SH-SY5Y (cell line): ENCODE measurements around the gene VSIR.

Experiments used
- GATA2 ChIP-seq: IDR thresholded peaks from 2 replicates; pipeline ENCODE4 v1.6.1; 2011; ENCODE audit warnings: mild to moderate bottlenecking, low read depth, low read length
- GATA3 ChIP-seq: IDR thresholded peaks from 2 replicates; pipeline ENCODE4 v1.6.1; 2011; ENCODE audit warnings: low read depth, mild to moderate bottlenecking, low read length, moderate library complexity

DNA sequence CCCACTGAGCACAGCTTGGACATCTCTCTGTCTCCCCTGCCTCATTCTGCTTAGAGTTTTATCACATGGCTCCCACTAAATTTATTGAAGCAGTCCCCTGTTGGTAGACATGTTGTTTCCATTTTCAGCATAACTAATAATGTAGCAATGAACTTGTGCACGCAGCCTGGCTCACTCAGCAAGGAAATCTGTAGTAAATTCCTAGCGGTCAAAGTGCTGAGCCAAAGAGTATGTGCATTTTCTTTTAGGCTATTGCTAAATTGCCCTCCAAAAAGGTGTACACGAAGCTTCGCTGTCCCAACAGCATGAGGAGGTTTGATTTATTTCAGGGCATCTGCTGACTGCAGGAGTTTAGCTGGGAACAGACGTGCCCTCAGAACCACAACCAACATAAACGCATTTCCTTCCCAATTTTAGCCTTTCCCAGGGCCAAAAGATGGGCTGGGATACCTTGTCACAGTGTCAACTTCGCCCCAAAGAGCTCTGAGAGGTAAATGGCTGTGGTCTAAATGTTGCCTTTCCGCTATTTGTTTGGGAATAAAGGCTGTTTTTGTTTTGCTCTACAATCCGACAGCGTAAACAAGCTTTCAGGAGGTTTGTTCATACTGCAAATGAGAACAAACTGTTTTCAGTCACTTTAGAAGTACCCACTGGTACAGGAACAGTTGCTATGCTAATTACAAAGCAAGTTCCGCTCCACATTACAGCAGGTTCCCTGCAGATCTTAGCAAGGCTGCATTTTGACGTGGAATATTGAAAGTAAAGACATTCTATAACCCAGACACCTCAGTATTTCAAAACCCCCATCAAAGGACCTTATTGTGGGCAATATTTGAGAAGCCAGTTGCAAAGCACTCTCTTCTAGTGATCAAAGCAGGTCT is 16.8 kb downstream of the VSIR start:
- no peak for TF ChIP-seq GATA2
- no peak for TF ChIP-seq GATA3
